Measurements from ENCODE around the gene AMER1. TPM values are rescaled to one million over a fixed set of nuclear protein-coding genes. Genes with fewer than 3 reads are reported as not detected.

Gene AMER1
- total RNA-seq, 1 donor from 2014 or later, result 4.7 TPM

GRCh38 chrX:64184396-64184795 lies 21.1 kb downstream of the AMER1 start:
- no peak for DNase-seq (ENCODE audit: low spot score)
- H3K4me1 Mint-ChIP-seq (ENCODE audit: low read depth), result no peaks in the 10 kb centered on the region
- H3K27me3 Mint-ChIP-seq (ENCODE audit: low read depth), result no peaks in the 10 kb centered on the region
- no peak overlapping the region for H3K4me3 Mint-ChIP-seq (ENCODE audit: unreplicated experiment)
- no peaks in the 10 kb centered on the region for H3K36me3 Mint-ChIP-seq (ENCODE audit: low read depth)
- no peak overlapping the region for H3K27ac Mint-ChIP-seq (ENCODE audit: unreplicated experiment)
- TF ChIP-seq CTCF (IDR thresholded peaks at IDR 0.05), result no peak
- peaks cover 11% of the 10 kb centered on the region for H3K9me3 Mint-ChIP-seq (ENCODE audit: low read depth)

DNA sequence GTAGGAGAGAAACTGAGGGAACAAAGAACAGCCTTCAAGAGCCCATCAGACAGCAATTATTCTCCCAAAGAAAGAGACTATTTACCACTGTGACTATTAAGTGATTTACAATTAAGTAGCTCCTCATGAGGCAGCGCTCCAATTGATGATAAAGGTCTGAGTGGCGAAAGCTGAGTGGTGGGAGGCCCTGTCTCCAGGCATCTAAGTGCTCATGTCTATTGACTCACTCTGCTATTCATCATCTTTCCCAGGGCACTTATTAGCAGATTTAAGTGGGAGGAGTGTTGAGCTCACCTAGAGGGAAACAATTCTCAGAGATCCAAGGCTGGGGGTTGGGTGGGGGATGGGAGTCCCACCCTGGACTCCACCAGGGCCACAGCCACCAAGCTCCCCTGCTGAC lies 23.3 kb downstream of the AMER1 start:
- DNase-seq (ENCODE audit: low spot score), result no peak
- no peaks in the 10 kb centered on the region for H3K36me3 Mint-ChIP-seq (ENCODE audit: low read depth)
- H3K27me3 Mint-ChIP-seq (ENCODE audit: low read depth), result no peaks in the 10 kb centered on the region
- peaks cover 11% of the 10 kb centered on the region for H3K9me3 Mint-ChIP-seq (ENCODE audit: low read depth)
- no peak overlapping the region for H3K27ac Mint-ChIP-seq (ENCODE audit: unreplicated experiment)
- H3K4me1 Mint-ChIP-seq (ENCODE audit: low read depth), result no peaks in the 10 kb centered on the region
- H3K4me3 Mint-ChIP-seq (ENCODE audit: unreplicated experiment), result no peak overlapping the region
- TF ChIP-seq CTCF (IDR thresholded peaks at IDR 0.05), result no peak

GRCh38 chrX:64176876-64177275 lies 28.6 kb downstream of the AMER1 start:
- DNase-seq (ENCODE audit: low spot score), result no peak
- peaks cover 33% of the 10 kb centered on the region for H3K9me3 Mint-ChIP-seq (ENCODE audit: low read depth)
- H3K4me1 Mint-ChIP-seq (ENCODE audit: low read depth), result no peaks in the 10 kb centered on the region
- no peaks in the 10 kb centered on the region for H3K27me3 Mint-ChIP-seq (ENCODE audit: low read depth)
- H3K36me3 Mint-ChIP-seq (ENCODE audit: low read depth), result no peaks in the 10 kb centered on the region
- H3K27ac Mint-ChIP-seq (ENCODE audit: unreplicated experiment), result no peak overlapping the region
- H3K4me3 Mint-ChIP-seq (ENCODE audit: unreplicated experiment), result no peak overlapping the region
- no peak for TF ChIP-seq CTCF (IDR thresholded peaks at IDR 0.05)

- Mint-ChIP-seq H3K36me3 (ENCODE audit: low read depth) (no peaks in the 10 kb centered on the region), H3K27ac (ENCODE audit: unreplicated experiment) (no peak overlapping the region), H3K4me3 (ENCODE audit: unreplicated experiment) (no peak overlapping the region), H3K4me1 (ENCODE audit: low read depth) (no peaks in the 10 kb centered on the region), H3K27me3 (ENCODE audit: low read depth) (no peaks in the 10 kb centered on the region), H3K9me3 (ENCODE audit: low read depth) (peaks cover 22% of the 10 kb centered on the region)
- DNase-seq (ENCODE audit: low spot score), result no peak
- TF ChIP-seq CTCF (IDR thresholded peaks at IDR 0.05), result no peak
Measured at GRCh38 chrX:64169988-64170387, 35.5 kb downstream of the AMER1 start.

GRCh38 chrX:64152857-64153256 lies 52.7 kb downstream of the AMER1 start:
- no peaks in the 10 kb centered on the region for H3K27me3 Mint-ChIP-seq (ENCODE audit: low read depth)
- H3K4me1 Mint-ChIP-seq (ENCODE audit: low read depth), result no peaks in the 10 kb centered on the region
- H3K9me3 Mint-ChIP-seq (ENCODE audit: low read depth), result peaks cover 31% of the 10 kb centered on the region
- no peak overlapping the region for H3K27ac Mint-ChIP-seq (ENCODE audit: unreplicated experiment)
- no peak overlapping the region for H3K4me3 Mint-ChIP-seq (ENCODE audit: unreplicated experiment)
- H3K36me3 Mint-ChIP-seq (ENCODE audit: low read depth), result no peaks in the 10 kb centered on the region
- no peak for TF ChIP-seq CTCF (IDR thresholded peaks at IDR 0.05)
- DNase-seq (ENCODE audit: low spot score), result no peak

All from chondrocyte (in vitro differentiated cells).